Mesenteric fat pad (tissue), 1 donor: ENCODE results near the gene CERK. TPM values are rescaled to one million over a fixed set of nuclear protein-coding genes. Genes with fewer than 3 reads are reported as not detected.

Source experiments
- DNase-seq: peaks from one replicate; pipeline ENCODE4 v3.0.0-alpha.2; 2020; ENCODE audit warnings: low spot score
- total RNA-seq: library from RNA; stranded (reverse); fragmentation: NEBNext Ultra II Directional; extraction: Animal tissue kit (Norgen Biotek cat#: 25700); gene quantifications from one replicate; pipeline ENCODE4 v1.2.1, GENCODE V29; 2021
- donor health status: DM: yes; HTN: yes; CAD: no.

The CERK gene
- total RNA-seq, 1 donor from 2014 or later, result 30.8 TPM

DNA sequence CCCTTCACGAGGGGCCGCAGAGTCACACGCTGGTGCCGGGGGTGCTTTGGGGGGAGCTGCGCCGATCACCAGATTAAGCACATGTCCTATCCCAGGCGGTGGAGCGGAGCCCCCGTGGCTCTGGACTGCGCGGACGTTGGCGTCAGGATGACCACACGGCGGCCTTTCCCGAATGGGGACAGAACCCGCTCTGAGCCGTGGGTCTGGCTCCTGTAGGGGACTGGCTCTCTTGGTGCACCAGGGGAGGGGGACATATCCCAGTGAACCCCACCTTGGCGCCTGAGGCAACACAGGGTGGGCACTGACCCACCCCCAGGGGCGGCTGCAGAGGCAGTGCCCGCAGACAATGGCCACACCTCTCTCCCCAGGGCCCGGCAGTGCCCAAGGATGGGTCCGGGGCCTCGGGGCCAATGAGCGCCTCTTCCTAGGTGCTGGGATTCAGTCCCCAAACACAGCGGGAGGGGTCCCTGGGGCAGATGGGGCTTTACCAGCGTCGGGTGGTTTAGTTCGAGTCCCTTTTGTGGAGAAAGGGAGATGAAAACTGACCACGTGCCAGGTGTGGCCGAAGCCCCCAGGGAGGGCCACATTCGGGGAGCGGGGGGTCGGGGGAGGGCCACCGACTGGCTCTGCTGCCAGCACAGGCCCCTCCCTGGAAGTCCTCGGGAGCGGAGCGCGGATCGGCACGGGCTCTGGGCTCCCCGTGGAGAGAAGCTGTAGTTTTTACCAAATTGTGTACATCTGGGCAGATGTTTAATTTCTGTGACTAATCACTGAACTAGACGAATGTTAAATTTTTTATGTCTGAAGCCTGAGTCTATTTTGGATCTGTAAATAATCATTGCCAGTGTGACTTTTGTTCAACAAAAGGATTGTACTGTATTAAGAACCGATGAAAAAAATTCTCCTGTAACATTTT, 59.0 kb downstream of the CERK start:
- no peak for DNase-seq

DNA sequence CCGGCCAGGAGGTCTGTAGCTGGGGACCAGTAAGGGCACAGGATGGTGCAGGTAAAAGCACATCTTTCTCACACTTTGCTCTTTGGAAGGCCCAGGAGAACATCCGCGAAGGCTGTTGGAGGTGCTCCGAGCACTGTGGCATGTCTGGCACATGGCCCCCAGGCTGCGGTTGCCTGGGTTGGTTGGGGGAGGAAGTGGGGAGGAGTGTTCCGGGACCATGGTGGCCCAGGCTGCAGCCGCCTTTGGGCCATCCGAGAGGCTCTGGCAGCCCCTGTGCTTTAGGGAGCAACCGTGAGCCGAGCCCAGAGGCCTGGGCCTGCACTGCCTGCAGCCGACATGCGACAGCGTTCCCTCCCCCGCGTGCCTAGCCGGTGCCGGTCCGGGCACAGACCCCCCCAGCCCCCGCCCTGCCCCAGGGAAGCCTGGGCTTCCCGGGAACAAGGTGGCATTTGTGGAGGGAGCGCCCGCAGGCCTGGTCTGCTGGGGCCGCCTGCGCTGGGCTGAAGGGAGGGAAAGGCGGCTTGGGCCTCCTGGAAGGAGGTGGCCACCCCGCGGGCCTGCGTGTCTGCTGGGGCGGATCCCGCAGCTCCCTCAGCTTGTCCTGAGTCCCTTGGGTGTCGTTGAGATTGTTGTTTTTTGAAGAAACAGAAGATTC, 59.9 kb downstream of the CERK start:
- no peak for DNase-seq

DNA sequence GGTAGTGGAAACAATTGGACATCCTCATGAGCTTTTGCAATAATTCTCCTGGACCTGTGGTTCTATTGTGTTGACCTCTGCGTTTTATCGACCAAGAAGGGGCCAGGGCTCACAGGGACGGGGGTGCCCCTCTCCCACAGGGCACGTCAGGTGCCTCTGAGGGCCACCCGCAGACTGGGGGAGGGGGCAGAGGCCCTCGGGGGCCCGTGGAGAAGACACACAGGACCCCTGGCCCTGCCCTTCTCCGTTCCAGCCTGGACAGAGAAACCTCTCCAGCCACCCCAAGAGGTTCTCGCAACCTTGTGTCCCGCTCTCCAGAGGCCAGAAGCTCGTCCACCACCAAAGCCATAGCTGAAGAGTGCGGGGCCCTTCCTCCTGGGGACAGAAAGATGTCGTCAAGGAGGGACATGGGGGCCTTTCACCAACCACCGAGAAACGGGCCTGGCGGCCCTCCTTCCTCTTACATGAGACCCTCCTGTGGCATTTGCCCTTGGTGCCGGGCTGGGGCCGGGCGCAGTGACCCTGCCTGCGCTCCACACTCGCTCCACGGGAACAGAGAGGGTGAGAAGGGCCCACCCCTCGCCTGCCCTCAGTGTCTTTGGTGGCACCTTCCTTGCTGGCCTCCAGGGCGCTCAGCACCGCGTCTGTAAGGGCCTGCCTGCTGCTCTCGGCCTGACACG, 60.6 kb downstream of the CERK start:
- DNase-seq, result no peak

DNA sequence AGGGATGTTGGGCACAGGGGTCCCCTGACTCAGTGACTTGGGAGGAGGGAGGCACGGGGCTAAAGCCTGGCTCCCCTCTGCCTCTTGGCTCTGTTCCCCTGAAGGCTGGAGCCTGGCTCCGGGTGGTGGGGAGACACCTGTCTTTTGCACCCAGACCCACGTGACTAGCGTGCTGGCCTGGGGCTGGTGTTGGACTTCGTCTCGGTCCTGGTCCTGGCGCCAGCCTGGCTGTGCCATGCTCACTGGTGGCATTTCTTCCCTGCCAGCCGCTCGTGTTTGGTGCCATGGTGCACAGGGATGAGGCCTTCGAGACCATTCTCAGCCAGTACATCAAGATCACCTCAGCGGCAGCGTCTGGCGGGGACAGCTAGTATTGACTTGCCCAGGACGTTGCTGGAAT, 61.2 kb downstream of the CERK start:
- no peak for DNase-seq

DNA sequence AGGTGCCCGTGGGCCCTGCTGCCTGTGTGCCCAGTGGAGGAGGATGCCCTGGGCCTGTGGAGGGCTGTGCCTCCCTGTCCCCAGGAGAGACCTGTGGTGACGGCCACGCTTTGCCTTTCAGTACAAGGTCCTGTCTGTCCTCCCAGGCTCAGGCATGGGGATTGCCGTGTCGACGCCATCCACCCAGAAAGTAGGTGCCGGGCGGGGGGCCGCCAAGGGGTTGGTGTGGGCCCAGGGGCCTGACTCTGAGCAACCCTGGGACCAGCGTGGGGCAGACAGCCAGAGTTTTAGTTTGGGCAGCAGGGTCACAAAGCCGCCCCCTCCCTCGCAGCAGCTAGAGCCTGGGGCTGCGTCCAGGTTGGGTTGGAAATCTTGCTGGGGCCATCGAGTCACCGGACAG, 61.6 kb downstream of the CERK start:
- no peak for DNase-seq

DNA sequence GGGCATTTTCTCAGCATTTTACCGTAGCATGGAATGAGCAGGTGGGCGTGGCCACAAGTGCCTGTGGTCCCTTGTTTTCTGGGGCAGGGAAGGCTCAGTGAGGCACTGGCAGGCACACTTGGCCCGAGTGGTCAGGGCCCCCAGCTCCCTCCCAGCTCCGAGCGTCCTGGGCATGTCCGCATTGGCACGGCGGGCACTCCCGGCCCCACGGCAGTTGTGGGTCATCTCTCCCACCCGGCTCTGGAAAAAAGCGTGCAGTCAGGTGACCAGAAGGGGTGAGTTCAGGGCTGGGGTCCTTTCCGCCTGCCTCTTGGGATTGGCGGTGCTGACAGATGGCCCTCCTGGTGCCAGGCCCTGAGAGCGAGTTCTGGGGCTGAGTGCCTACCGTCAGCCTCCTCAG, 62.1 kb downstream of the CERK start:
- no peak for DNase-seq

DNA sequence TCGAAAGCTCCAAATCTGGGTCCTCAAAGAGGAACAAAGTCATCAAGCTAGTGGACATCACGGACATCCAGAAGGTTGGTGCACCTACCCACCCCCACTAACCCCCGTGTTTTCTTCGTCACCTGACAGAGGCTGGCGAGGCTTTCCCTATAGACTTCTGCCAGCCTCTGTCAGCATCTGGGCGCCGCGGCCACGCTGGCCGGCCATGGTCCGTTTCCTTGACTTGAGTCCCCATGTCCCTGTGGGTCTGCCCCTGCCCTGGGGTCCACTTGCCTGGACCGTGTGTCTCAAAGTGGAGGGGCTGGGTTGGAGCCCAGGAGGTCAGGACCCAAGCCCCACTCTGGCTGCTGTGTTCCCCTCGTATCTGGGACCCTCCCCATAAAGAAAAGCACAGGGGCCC, 62.6 kb downstream of the CERK start:
- DNase-seq, result no peak

DNA sequence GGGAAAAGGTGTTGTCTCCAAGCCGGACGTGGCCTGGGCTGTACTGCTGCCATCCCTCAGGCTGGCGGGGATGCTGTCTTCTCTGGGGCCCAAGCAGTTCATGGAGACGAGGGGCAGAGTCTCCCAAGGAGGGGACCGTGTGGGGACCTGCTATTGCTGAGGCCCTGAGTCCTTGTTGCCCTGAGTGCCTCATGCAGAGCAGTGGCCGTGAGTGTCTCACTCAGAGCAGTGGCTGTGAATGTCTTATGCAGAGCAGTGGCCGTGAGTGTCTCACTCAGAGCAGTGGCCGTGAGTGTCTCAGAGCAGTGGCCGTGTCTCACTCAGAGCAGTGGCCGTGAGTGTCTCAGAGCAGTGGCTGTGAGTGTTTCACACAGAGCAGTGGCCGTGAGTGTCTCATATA, 63.1 kb downstream of the CERK start:
- no peak for DNase-seq

DNA sequence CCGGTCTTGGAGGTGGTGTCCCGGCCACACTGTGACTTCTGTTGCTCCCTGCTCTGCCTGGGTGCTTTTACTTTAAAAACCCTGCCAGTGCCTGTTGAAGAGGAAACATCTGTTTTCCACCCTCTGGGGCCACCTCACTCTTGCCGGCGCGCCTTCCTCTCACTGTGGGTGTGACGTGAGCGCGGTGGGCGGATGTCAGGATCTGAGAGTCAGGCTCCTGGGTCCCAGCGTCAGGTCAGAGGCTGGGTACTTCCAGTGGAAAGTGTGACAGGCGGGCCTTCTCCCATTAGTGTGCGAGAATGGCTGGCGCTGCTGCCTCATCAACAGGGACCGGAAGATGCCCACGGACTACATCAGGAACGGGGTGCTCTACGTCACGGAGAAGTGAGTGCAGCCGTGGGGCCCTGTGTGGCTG, 63.7 kb downstream of the CERK start:
- DNase-seq, result no peak

DNA sequence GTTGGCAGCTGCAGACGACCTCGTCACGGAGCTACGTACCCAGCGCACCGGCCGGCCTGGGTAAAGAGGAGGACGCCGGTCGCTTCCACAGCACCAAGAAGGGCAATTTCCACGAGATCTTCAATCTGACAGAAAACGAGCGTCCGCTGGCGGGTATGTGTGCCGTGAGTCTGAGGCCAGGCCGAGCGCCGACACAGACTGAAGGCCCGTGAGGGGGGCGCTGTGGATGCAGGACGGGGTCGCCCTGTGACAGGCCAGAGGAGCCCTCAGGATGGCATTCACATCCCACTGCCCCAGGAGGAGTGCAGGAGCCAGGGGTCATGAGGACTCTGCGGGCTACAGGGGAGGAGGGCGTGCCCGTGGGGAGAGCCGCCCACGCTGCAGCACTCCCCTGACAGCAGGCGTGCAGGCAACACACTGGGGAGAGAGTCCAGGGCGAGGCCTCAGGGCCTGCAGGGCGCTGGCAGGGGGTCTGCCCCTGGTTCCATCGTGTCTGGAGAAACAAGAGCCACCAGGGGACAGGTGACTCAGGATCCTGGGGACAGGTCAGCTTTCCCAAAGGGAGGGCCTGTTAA, 64.3 kb downstream of the CERK start:
- no peak for DNase-seq

DNA sequence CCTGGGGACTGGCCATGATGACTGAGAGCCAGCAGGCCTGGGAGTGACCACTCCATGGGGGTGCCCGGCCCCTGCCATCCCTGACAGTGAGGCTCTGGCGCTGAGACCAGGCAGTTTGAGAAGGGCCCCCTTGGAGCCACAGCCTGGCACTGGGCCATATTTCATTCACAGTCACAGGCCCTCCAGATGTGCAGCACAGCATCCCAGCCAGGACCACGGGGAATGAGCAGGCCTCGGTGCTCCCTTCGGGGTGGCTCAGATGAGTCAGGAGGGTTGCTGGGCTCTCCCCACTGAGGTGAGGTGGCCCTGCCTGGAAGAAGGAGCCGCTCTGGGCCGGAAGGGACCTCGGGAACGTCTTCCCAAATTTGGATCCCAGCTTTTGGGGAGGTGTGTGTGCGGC, 64.8 kb downstream of the CERK start:
- DNase-seq, result no peak

DNA sequence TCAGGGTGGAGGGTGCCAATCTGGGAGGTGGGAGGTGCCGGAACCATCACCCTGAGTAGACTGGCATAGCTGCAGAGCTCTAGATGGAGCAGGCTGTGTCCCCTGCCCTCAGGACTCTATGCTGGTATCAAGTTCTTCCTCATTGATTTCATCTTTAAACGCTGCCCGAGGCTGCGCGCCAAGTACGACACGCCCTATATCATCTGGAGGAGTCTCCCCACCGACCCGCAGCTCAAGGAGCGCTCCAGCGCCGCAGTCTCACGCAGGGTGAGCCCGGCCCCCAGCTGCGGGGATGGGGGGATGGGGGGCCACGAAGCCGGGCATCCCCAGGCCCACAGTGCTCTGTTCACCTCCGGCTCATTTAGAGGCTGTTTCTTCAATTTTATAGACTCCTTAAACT, 65.3 kb downstream of the CERK start:
- no peak for DNase-seq

DNA sequence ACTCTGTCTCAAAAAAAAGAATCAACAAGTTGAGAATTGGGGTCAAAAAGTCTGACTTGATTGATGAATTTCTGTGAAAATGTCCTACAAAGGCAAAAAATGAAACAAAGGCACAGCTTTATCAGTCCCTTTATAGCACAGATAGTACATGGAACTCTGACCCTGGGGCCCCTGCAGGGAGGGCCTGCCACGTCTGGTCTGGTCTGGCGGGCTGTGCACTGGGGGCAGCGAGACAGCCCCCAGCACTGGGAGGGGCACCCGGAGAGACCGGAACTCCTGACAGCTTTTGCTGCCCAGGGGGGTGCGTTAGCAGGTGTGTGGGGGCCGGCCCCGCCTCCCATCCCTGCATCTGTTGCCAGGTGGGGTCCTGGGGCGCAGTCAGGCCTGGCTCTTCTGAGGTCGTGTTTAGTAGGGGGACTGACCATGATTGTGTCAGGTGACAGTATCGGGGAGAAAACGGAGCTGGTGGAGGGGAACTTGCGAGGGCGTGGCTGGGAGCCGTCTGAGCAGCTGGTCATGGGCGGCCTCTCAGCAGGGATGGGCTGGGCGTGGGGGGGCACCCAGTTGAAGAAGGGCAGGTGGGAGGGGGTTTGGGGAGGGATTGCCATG, 66.1 kb downstream of the CERK start:
- no peak for DNase-seq

DNA sequence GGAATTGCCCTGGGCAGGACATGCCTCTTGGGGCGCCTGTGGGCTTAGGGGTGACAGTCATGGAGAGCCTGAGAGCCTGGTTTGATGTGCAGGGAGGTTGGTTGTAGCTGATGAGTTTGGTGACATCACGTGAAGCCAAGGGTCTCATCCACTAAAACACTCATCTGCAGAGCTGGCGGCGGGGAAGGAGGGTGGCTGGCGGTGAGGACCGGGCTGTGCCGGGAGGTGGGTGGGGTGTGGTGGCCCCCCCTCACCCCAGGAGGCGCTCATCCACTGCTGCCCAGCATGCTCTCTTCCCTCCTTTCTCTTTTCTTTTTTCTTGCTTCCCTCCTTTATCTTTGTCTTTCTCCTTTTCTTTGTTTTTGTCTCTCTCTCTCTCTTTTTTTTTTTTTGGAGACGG, 68.9 kb downstream of the CERK start:
- no peak for DNase-seq

DNA sequence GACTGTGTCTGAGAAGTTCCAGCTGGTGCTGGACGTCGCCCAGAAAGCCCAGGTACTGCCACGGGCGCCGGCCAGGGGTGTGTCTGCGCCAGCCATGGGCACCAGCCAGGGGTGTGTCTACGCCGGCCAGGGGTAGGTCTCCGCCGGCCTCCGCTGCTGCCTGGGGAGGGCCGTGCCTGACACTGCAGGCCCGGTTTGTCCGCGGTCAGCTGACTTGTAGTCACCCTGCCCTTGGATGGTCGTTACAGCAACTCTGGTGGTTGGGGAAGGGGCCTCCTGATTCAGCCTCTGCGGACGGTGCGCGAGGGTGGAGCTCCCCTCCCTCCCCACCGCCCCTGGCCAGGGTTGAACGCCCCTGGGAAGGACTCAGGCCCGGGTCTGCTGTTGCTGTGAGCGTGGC, 69.9 kb downstream of the CERK start:
- DNase-seq, result no peak

DNA sequence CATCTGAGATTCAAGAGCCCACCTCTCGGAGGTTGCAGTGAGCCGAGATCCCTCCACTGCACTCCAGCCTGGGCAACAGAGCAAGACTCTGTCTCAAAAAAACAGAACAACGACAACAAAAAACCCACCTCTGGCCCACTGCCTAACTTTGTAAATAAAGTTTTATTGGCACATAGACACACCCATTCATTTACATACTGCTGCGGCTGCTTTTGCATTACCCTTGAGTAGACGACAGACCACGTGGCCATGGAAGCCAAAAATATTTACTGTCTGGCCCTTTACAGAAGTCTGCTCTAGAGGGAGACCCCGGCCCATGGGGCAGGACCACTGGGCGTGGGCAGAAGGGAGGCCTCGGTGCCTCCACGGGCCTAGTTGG, 70.8 kb downstream of the CERK start:
- DNase-seq, result no peak

DNA sequence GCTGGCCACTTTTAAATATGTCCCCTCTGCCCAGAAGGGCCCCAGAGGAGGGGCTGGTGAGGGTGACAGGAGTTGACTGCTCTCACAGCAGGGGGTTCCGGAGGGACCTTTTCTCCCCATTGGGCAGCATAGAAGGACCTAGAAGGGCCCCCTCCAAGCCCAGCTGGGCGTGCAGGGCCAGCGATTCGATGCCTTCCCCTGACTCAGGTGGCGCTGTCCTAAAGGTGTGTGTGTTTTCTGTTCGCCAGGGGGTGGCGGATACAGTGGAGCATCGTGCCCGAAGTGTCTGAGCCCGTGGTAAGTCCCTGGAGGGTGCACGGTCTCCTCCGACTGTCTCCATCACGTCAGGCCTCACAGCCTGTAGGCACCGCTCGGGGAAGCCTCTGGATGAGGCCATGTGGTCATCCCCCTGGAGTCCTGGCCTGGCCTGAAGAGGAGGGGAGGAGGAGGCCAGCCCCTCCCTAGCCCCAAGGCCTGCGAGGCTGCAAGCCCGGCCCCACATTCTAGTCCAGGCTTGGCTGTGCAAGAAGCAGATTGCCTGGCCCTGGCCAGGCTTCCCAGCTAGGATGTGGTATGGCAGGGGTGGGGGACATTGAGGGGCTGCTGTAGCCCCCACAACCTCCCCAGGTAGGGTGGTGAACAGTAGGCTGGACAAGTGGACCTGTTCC, 71.3 kb downstream of the CERK start:
- DNase-seq, result no peak

DNA sequence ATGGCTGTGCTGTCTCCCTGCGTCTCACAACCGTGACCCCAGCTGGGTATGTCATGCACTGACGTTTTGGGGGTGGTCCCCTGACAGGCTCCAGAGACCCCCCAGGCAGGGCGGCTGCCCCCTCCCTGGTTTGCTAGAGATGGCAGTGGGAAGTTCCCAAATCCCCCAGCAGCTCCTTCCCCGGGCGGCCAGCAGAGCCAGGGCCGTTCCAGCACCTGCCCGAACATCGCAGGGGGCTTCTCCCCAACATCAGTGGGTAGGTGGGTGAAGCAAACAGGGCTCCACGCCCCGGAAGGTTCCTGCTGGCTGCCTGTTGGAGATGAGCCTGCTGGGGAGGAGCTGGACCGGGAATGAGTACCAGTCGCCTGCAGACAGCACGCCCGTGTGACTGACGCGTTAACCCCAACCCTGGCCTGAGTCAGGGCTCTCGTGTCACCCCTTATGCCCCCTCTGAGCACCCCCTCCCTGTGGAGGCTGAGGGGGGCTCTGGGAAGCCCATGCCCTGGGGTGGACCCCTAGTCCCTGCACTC, 72.2 kb downstream of the CERK start:
- DNase-seq, result no peak

DNA sequence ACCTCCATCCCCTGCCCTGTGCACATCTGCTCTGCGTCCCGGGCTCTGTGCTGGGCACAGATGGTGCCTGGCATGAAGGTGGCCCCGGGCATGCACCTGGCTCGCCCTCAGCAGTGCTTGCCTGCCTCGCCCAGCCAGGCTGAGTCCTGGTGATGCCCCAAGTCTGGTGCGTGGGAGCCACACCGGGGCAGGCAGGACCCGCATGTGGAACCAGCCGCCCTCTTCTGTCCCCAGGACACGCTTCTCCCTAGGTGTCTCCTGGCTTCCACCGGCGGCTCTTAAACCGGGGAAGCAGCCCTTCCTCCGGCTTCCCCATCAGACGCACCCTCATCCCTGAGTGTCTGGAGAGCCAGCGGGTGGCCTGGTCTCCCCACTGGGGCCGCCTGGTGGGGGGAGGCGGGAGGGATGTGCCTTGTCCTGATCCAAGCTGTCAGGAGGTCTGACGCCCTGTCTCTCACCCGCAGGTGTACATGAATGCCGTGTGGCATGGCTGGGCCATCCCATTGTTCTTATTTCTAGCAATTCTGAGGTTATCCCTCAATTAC, 72.8 kb downstream of the CERK start:
- DNase-seq, result no peak

DNA sequence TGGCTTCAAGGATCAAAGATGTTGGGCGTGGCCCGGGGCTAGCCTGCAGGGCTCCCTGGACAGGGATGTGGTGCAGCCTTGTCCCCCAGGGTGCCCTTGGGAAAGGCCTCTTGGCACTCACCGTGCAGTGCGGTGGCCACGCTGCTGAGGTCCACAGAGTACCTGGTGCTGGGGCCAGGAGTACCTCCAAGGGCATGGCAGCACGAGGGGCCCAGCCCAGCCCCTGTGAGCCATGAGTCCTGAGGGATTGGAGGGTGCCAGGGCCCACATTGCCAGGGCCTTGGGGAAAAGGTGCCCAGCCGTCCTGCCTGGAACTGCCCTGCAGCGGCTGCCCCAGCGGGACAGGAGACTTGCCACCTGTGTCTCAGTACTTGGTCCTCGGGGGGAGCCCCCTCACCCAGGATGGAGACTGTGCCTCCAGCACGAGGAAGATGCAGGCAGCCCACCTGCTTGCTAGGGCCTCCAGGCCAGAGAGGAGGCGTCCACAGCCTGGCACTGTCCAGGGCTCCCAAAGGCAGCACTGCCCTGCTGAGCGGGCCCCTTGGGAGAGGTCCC, 73.7 kb downstream of the CERK start:
- DNase-seq, result no peak
